Mucosa of descending colon (tissue), 3 donors: ENCODE results near the gene ELOF1. TPM values are rescaled to one million over a fixed set of nuclear protein-coding genes. Genes with fewer than 3 reads are reported as not detected.
"Not testable (repeated sequence)": the region's sequence is repeated elsewhere in the genome, so short reads cannot be mapped to it uniquely, and the experiment has no call there.

Experiments
- ATAC-seq: fragments of 200-7000 bp; cut with Tn5 transposase; one replicate; pipeline ENCODE4 v1.9.1; 2020; ENCODE audit warnings: mild to moderate bottlenecking, moderate library complexity
- DNase-seq, 3 donors: peaks; one replicate each; pipeline ENCODE4 v3.0.0-alpha.2; 2020
- H3K36me3 ChIP-seq: fragments of 200-600 bp; one replicate; pipeline ENCODE4 v1.8.0; 2021; ENCODE audit warnings: low read depth, mild to moderate bottlenecking
- H3K4me1 ChIP-seq: fragments of 200-600 bp; one replicate; pipeline ENCODE4 v1.8.0; 2021; ENCODE audit warnings: low read depth, mild to moderate bottlenecking
- H3K4me3 ChIP-seq: fragments of 200-600 bp; one replicate; pipeline ENCODE4 v1.8.0; 2021; ENCODE audit warnings: mild to moderate bottlenecking
- H3K9me3 ChIP-seq: fragments of 200-600 bp; one replicate; pipeline ENCODE4 v1.8.0; 2021; ENCODE audit warnings: mild to moderate bottlenecking
- intact Hi-C, 2 donors: fragments of 100-400 bp; cut with DNase I in 1 of 2; cut with micrococcal nuclease in 1 of 2; formaldehyde crosslinking; loops; one replicate each; pipeline versions ENCODE4 v1.11.0 to v1.11.1; 2022; cut with DNase I, micrococcal nuclease
- long read RNA-seq, 2 donors: library from polyadenylated mRNA; unstranded; transcript quantifications; one replicate each; pipeline ENCODE4 v2.0.0, GENCODE V29; 2019 to 2021
- total RNA-seq, 3 donors: library from RNA; stranded (reverse); fragmentation: NEBNext Ultra II Directional in 2 of 3; extraction: Animal tissue kit (Norgen Biotek cat#: 25700) in 2 of 3; gene quantifications; one replicate each; pipeline versions ENCODE4 v1.2.1 to v1.2.4, GENCODE V29; 2021 to 2023
- TF ChIP-seq, protein P1 (sequence below): fragments of 200-600 bp; IDR thresholded peaks from one replicate; pipeline ENCODE4 v1.8.0; 2022; ENCODE audit warnings: antibody characterized with exemption, mild to moderate bottlenecking
- donor health status: DM: no; HTN: no; CAD: no; lungs with moderate emphysema.
- donor health status: DM: no; HTN: no; CAD: no.
- donor health status: DM: no; HTN: yes; CAD: no.

The ELOF1 gene
- 10 to 100 TPM; 33.7 to 47.4 (median 42.6) TPM for total RNA-seq
- long read RNA-seq, donor 1, transcript ELOF1-201 (4 exons, 1,019 nt) = major isoform, 18 of 23 reads
- long read RNA-seq, donor 1, partial matches to known transcripts = 1 of 23 reads
- long read RNA-seq, donor 1, other reads (novel, unspliced or antisense) = 3 of 23 reads
- long read RNA-seq, donor 2, transcript ELOF1-201 (4 exons, 1,019 nt) = major isoform, 16 of 22 reads
- long read RNA-seq, donor 2, partial matches to known transcripts = 3 of 22 reads
- long read RNA-seq, donor 2, other reads (novel, unspliced or antisense) = 3 of 22 reads

DNA sequence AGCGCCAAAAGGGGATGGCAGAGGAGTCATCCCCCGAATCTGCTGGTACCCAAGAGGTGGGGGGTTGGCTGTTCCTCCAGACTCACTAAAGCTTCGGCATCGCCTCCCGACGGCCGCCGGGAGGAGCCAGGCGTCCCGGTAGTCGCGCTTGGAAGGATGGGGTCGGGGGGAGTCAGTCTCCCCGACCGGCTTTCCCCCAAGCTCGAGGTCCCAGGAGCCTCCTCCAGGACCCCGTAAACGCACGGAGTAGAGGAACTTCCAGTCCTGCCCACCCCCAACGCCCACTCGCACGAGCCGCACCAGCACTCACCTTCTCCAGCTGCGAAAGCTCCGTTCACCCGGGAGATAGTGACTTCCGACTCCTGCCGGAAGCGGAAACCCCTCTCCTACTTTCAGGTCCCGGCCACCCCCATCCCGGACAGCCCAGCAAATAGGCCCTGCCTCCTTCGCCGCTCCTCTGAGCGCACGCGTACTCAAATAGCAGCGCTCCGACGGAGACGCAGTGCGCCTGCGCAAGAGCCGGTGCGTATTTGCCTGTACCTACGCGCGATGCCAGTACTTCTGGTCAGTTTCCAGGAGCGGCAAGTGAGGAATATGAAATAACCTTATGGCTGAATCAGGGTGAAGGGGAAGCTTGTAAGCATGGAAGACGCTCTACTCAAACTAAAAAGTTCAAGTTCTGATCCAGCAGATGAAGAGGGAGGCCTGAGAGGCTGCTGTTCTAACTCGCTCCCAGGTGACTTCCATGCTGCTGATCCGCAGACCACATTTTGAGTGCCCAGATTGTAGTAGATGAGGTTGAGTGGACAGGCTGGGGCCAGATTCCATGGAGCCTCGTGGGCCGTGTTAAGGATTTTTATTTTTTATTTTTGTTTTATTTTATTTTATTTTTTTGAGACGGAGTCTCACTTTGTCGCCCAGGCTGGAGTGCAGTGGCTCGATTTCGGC lies at the start of gene ELOF1:
TSS of gene ELOF1 (minus strand) at position 350 of the 948 bp plus-strand sequence. CDS start 4,883 bp downstream, outside the sequence.
- intact Hi-C loops = no loop called here
- DNase-seq = peak; percentile 97 to 99 (median 98)
- Histone ChIP-seq H3K4me1 (peaks cover 11% of the 10 kb centered on the region), H3K4me3 (peak within 1 kb of the TSS; percentile 74), H3K36me3 (no peaks in the 10 kb centered on the region), H3K9me3 (no peaks in the 10 kb centered on the region)
- TF ChIP-seq, protein P1, sequence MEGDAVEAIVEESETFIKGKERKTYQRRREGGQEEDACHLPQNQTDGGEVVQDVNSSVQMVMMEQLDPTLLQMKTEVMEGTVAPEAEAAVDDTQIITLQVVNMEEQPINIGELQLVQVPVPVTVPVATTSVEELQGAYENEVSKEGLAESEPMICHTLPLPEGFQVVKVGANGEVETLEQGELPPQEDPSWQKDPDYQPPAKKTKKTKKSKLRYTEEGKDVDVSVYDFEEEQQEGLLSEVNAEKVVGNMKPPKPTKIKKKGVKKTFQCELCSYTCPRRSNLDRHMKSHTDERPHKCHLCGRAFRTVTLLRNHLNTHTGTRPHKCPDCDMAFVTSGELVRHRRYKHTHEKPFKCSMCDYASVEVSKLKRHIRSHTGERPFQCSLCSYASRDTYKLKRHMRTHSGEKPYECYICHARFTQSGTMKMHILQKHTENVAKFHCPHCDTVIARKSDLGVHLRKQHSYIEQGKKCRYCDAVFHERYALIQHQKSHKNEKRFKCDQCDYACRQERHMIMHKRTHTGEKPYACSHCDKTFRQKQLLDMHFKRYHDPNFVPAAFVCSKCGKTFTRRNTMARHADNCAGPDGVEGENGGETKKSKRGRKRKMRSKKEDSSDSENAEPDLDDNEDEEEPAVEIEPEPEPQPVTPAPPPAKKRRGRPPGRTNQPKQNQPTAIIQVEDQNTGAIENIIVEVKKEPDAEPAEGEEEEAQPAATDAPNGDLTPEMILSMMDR = no peak
- ATAC-seq = peak; percentile 99

DNA sequence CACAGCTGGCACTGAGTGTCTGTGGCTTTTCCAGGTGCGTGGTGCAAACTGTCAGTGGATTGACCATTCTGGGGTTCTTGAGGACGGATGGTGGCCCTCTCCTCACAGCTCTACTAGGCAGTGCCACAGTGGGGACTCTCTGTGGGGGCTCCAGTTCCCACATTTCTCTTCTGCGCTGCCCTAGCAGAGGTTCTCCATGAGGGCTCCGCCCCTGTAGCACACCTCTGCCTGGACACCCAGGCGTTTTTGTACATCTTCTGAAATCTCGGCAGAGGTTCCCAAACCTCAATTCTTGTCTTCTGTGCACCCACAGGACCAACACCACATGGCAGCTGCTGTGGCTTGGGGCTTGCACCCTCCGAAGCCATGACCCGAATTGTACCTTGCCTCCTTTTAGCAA lies 47.5 kb upstream of the ELOF1 start:
- TF ChIP-seq, protein P1 = no peak
- Histone ChIP-seq H3K9me3 (peaks cover 3% of the 10 kb centered on the region), H3K4me3 (no peak overlapping the region), H3K4me1 (no peaks in the 10 kb centered on the region), H3K36me3 (no peaks in the 10 kb centered on the region)
- DNase-seq = no peak
- intact Hi-C loops = no loop called here
- no peak for ATAC-seq

DNA sequence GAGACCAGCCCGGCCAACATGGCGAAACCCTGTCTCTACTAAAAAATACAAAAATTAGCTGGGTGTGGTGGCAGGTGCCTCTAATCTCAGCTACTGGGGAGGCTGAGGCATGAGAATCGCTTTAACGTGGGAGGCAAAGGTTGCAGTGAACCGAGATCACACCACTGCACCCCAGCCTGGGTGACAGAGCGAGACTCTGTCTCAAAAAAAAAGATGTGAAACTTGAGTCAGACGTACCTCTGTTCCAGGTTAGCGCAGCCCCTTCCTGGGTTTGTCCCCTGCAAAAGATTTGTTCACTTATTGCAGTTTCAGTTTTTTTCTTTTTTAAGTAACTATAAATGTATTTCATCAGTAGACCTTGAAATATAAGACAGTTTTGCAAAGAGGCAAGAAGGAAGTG lies 40.7 kb upstream of the ELOF1 start:
- ATAC-seq, H3K36me3 ChIP-seq, H3K9me3 ChIP-seq, DNase-seq, intact Hi-C loops, H3K4me1 ChIP-seq, H3K4me3 ChIP-seq: not testable (repeated sequence)

DNA sequence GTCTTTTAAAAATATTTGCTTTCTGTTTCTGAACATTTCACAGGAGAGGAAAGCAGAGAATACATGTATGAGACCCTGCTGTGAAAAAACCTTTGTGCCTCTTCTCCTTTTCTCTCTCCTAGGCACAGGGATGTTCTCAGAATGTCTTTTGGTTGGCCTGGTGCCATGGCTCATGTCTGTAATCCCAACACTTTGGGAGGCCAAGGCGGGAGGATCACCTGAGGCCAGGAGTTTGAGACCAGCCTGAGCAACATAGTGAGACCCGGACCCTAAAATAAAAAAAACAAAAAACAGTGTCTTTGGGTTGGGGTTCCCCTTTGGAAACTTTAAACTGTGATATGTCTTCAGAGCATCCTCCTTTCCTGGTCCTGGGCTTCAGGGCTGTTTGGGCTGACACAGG lies 39.7 kb upstream of the ELOF1 start:
- Histone ChIP-seq H3K4me1 (peaks cover 9% of the 10 kb centered on the region), H3K9me3 (no peaks in the 10 kb centered on the region), H3K36me3 (no peaks in the 10 kb centered on the region), H3K4me3 (no peak overlapping the region)
- intact Hi-C loops = no loop called here
- DNase-seq (no peak), ATAC-seq (no peak)
- TF ChIP-seq, protein P1 = no peak

DNA sequence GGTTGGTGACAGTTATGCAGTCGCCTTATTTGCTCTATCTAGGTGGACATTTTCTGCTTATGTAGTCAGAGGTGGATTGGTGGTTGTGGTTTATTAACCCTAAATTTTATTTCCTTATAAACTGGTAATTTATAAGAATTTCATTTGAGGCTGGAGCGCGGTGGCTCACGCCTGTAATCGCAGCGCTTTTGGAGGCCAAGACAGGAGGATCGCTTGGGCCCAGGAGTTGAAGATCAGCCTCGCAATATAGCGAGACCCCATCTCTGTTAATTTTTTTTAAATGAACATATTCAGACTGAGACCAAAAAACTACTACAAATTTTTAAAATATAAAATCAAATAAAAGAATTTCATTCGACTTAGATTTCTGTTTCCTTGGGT lies 39.1 kb upstream of the ELOF1 start:
- no peaks in the 10 kb centered on the region for H3K36me3 ChIP-seq
- no peaks in the 10 kb centered on the region for H3K9me3 ChIP-seq
- DNase-seq = no peak
- peaks cover 9% of the 10 kb centered on the region for H3K4me1 ChIP-seq
- TF ChIP-seq, protein P1 = no peak
- intact Hi-C loops = no loop called here
- H3K4me3 ChIP-seq = peak overlapping the region; percentile 86
- no peak for ATAC-seq
